GM19239 (cell line): ENCODE results near the gene ATP5F1D.
A peak's percentile ranks its signal among the peaks of the same experiment; 100 is the strongest.

ENCODE experiments used
- DNase-seq: peaks from one replicate; pipeline ENCODE4 v3.0.0; 2011; ENCODE audit warnings: low spot score; ENCODE audit not compliant: insufficient read length
- FAIRE-seq: peaks from 2 replicates; lab custom pipeline; 2011; peaks lifted over from hg19 to GRCh38; lab: Jason Lieb, UNC

The ATP5F1D gene

DNA sequence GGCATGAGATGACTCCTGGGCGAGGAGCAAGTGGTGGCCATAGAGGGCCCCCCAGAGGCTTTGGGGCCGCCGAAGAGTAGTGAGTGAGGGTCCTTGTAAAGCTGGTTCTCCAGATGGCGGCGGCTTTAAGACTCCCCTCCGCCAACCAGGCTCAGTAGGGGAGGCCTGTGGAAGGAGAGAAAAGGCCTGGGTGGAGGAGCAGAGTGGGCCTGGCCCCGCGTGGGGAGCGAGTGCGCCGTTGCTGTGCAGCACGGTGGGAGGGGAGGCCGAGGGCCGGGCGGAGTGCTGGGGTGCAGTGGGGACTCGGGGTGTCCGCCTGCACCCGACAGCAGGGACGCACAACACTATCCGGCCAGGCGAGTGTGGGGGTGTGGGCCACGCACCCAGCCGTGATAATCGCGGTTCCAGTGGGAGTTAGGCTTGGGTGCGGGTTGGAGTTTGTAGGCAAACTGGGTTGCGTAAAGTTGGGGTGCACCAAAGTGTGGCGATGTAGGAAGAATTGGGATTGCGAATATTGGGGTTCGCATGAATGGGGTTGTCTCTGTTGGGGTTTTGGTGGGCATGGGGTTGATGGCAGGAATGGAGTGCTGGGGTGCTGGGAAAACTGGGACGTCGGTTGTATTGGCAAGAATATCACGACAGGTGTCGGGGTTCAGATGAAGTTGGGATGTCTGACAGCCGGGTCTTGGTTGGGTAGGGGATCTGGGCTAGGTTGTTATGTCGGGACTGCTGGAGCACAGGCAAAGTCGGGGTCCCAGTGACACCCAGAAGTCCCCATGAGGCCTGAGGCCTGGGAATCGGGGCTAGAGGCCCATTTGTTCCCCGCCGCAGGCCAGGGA, 26.9 kb downstream of the ATP5F1D start:
- DNase-seq (no peak), FAIRE-seq (no peak)

DNA sequence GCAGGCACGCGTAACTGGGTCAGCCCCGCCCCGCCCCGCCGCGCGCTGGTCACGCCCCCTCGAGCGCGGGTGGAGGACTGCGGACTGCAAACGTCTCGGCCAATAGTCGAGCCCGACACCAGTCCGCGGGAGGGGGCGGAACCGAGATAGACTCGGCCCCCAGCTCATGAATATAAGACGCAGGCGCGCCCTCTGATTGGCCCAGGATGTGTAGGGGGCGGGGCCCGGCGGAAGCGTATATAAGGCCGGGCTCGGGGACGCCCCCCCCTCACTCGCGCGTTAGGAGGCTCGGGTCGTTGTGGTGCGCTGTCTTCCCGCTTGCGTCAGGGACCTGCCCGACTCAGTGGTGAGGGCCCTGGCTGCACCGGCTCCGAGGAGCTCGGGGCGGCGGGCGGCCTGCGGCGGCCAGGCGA, 27.5 kb downstream of the ATP5F1D start, which contains the start of gene CIRBP:
Gene CIRBP (plus strand): TSS at position 268 of the 413 bp plus-strand sequence. CDS start 1,602 bp downstream, outside the sequence.
- DNase-seq (peak; percentile 97), FAIRE-seq (peak; percentile 98)

GRCh38 chr19:1269478-1270212, 28.1 kb downstream of the ATP5F1D start:
- FAIRE-seq, result peak; percentile 73
- no peak for DNase-seq

GRCh38 chr19:1270213-1270853, 28.8 kb downstream of the ATP5F1D start:
- FAIRE-seq, result peak; percentile 4
- DNase-seq, result no peak

DNA sequence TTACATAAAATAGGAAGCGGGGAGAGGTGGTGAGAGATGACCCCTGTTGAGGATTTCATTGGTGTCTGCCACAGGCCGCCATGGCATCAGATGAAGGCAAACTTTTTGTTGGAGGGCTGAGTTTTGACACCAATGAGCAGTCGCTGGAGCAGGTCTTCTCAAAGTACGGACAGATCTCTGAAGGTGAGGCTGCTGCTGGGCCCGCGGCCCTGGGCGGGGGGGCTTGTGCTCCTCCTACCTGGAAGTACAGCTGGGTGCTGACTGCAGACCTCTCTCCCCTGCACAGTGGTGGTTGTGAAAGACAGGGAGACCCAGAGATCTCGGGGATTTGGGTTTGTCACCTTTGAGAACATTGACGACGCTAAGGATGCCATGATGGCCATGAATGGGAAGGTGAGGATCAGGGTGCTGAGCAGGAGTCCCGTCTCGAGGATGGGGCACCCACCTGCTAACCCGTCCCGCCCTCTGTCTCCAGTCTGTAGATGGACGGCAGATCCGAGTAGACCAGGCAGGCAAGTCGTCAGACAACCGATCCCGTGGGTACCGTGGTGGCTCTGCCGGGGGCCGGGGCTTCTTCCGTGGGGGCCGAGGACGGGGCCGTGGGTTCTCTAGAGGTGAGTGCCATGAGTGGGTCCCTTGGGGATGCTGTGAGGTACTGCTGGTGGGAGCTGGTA, 29.4 kb downstream of the ATP5F1D start:
- no peak for FAIRE-seq
- DNase-seq, result no peak

- FAIRE-seq, result no peak
- DNase-seq, result no peak
Observed at GRCh38 chr19:1271528-1272422, 30.2 kb downstream of the ATP5F1D start.

DNA sequence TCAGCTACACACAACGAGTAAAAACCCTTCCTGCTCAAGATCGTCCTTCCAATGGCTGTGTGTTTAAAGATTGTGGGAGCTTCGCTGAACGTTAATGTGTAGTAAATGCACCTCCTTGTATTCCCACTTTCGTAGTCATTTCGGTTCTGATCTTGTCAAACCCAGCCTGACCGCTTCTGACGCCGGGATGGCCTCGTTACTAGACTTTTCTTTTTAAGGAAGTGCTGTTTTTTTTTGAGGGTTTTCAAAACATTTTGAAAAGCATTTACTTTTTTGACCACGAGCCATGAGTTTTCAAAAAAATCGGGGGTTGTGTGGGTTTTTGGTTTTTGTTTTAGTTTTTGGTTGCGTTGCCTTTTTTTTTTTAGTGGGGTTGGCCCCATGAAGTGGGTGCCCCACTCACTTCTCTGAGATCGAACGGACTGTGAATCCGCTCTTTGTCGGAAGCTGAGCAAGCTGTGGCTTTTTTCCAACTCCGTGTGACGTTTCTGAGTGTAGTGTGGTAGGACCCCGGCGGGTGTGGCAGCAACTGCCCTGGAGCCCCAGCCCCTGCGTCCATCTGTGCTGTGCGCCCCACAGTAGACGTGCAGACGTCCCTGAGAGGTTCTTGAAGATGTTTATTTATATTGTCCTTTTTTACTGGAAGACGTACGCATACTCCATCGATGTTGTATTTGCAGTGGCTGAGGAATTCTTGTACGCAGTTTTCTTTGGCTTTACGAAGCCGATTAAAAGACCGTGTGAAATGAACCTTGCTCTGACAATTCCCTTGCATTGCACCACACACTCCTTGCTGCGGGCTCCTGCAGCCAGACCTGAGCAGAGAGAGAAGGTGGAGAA, 31.1 kb downstream of the ATP5F1D start:
- FAIRE-seq (no peak), DNase-seq (no peak)

GRCh38 chr19:1273263-1274041, 31.9 kb downstream of the ATP5F1D start:
- FAIRE-seq, result no peak
- no peak for DNase-seq

DNA sequence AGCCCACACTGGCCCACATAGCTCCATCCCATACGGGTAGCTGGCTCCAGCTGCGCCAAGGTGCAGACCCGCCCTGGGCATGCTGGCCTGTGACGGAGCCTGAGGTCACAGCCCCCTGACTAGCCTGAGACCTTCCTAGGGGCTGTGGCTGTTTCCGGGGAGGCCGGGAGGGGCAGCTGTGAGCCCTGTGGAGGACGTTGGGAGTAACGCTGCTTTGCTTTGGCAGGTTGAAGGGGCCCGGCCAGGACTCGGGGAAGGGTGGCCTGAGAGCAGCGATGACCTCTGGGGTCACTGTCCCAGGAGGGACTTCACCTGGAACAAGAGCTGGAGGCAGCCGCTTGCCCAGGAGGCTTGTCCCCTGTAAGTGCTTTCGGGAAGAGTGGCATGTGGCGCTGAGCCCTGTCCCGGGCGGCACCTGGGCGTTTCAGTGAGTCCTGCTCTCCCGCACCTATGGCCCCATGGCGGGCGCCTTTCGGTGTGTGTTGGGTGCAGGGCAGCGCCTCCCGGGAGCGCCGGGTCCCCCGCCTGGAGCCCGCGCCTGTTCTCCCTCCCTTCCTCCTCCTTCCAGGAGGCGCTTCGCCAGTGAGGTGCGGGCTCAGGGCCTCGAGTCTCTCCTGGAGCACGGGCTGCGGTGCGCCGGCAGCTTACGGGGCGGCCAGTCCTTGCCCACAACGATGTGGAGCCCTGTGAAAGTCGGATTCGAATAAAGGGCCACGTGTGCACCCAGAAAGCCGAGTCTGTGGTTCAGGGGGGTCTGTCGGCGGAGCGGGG, 32.7 kb downstream of the ATP5F1D start:
- no peak for DNase-seq
- no peak for FAIRE-seq

DNA sequence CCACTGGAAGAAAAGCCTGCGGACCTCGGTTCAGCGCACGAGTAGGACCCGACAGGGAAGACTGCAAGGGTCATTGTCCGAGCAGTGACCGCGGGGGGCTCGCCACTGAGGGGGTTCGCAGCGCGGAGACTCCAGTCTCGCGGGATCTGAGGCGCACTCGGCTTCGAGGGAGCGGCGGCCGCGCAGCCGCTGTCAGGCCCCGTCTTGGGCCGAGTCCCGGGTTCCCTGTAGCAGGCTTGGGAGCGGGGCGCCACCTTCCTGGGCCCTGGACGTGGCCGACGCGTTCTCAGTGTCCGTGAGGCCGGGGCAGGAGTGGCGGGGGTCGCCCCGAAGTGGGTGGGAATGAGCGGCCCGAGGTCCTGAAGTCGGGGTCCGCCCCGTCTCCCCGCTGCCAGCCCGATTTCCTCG, 33.3 kb downstream of the ATP5F1D start:
- DNase-seq, result no peak

GRCh38 chr19:1275260-1275975, 33.9 kb downstream of the ATP5F1D start, which contains the start of gene FAM174C:
Gene FAM174C, plus strand, starts transcription at chr19:1275530. Its CDS starts 20 bp downstream, at chr19:1275550.
- DNase-seq (peak; percentile 96), FAIRE-seq (peak; percentile 96)

More for the DNA sequence above, 33.3 kb downstream of the ATP5F1D start:
- no peak for FAIRE-seq

- DNase-seq (no peak), FAIRE-seq (no peak)
Observed at GRCh38 chr19:1275976-1276627, 34.6 kb downstream of the ATP5F1D start.

- FAIRE-seq (no peak), DNase-seq (no peak)
Observed at GRCh38 chr19:1276628-1277022, 35.1 kb downstream of the ATP5F1D start.

DNA sequence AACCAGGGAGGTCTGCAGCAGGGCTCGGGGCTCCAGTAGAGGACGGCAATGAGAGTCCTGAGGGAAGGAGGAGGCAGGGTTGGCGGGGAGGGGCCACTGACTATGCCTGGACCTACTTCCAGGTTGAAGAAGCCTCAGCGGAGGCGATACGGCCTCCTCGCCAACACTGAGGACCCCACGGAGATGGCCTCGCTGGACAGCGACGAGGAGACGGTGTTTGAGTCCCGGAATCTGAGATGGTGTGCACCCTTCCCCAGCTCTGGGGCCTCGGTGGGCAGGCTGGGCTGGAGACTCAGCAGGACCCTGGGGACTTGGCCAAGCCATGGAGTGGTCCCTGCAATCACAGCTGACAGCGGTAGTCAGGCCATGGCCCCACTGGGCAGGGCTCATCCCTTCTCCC, 35.5 kb downstream of the ATP5F1D start:
- FAIRE-seq (no peak), DNase-seq (no peak)

DNA sequence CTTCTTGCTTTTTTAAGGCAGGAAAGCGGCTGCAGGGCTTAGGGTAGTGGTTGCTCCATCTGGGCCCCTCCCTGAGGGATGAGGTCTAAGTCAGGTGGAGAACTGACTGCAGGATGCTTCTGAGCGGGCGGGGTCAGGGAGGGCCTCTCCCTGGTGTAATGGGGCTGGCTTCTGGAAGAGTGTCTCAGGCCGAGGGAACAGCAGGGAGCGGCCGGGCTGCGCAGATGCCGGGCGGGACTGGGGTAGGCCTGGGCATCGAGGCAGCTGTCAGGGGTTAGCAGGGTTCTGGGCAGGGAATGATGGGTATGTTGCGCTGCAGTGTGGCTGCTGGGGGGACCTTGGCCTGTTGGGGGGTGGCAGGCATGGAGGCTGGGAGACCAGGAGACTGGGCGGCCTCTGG, 36.5 kb downstream of the ATP5F1D start:
- FAIRE-seq, result no peak
- DNase-seq, result no peak
